Adipose tissue (tissue), 3 donors: ENCODE data around the gene EREG. TPM values are rescaled to one million over a fixed set of nuclear protein-coding genes. Genes with fewer than 3 reads are reported as not detected.

Experiments used
- H3K27ac ChIP-seq: one replicate; pipeline ENCODE4 v1.5.1; 2013; ENCODE audit warnings: low read depth, low read length
- WGBS, 3 donors: extraction: QIAGEN DNeasy Blood & Tissue Kit; methylation state at CpG; one replicate each; pipeline ENCODE4 v1.1.7; 2013; 5-methylcytosine and 5-hydroxymethylcytosine counted together
- polyA plus RNA-seq, 3 donors: library from polyadenylated mRNA; stranded (reverse); fragments of 200-250 nt; gene quantifications; one replicate each; pipeline ENCODE4 v1.2.3, GENCODE V29; 2013
- donor health status: healthy with polysubstance abuse.
- donor health status: Bipolar disorder and iron deficiency.
- donor health status: healthy.

EREG gene
- polyA plus RNA-seq = 1 to 10 TPM in 1 of 3 donors, under 1 TPM in 2; 0.03 to 4.0 (median 0.45) TPM

- H3K27ac ChIP-seq = no peak within 1 kb of the TSS
- WGBS, 3 donors = 5 to 9% (median 6%) methylated on average over 40 of the region's 40 CpGs
Observed at GRCh38 chr4:74364652-74365491, at the start of gene EREG. EREG (plus strand) TSS chr4:74365145; CDS start chr4:74365309, 164 bp downstream.

- no peak overlapping the region for H3K27ac ChIP-seq
Observed at GRCh38 chr4:74315376-74315775, 49.6 kb upstream of the EREG start.

GRCh38 chr4:74316397-74316796 lies 48.5 kb upstream of the EREG start:
- no peak overlapping the region for H3K27ac ChIP-seq
- WGBS, 3 donors = 18 to 59% (median 22%) methylated on average over 2 of the region's 2 CpGs

More at GRCh38 chr4:74315376-74315775, 49.6 kb upstream of the EREG start:
- WGBS, 3 donors = 72 to 87% (median 76%) methylated on average over 5 of the region's 5 CpGs

GRCh38 chr4:74317616-74318246 lies 47.2 kb upstream of the EREG start:
- WGBS, 3 donors = 46 to 80% (median 50%) methylated on average over 3 of the region's 3 CpGs
- H3K27ac ChIP-seq = no peak overlapping the region

- no peak overlapping the region for H3K27ac ChIP-seq
- WGBS, 3 donors = 65 to 75% (median 67%) methylated on average over 2 of the region's 2 CpGs
Observed at GRCh38 chr4:74318276-74318675, 46.7 kb upstream of the EREG start.

GRCh38 chr4:74319470-74319869 lies 45.5 kb upstream of the EREG start:
- WGBS, 3 donors = 66 to 92% (median 88%) methylated on average over 5 to 6 of the region's 6 CpGs
- no peak overlapping the region for H3K27ac ChIP-seq

- no peak overlapping the region for H3K27ac ChIP-seq
- WGBS, 3 donors = 38 to 46% (median 45%) methylated on average over 4 of the region's 4 CpGs
Observed at GRCh38 chr4:74320559-74321118, 44.3 kb upstream of the EREG start.

- WGBS, 3 donors = 62 to 76% (median 73%) methylated on average over 3 of the region's 3 CpGs
- no peak overlapping the region for H3K27ac ChIP-seq
Observed at GRCh38 chr4:74322301-74322700, 42.6 kb upstream of the EREG start.

GRCh38 chr4:74323663-74324062 lies 41.3 kb upstream of the EREG start:
- 83 to 85% (median 85%) methylated on average over 4 of the region's 4 CpGs for WGBS, 3 donors
- no peak overlapping the region for H3K27ac ChIP-seq

GRCh38 chr4:74324262-74324661 lies 40.7 kb upstream of the EREG start:
- WGBS, 3 donors = 57 to 62% (median 59%) methylated on average over 3 of the region's 3 CpGs
- no peak overlapping the region for H3K27ac ChIP-seq

GRCh38 chr4:74325886-74326285 lies 39.1 kb upstream of the EREG start:
- H3K27ac ChIP-seq = no peak overlapping the region
- WGBS, 3 donors = 76 to 81% (median 78%) methylated on average over 2 of the region's 2 CpGs

- H3K27ac ChIP-seq = no peak overlapping the region
- 38 to 69% (median 43%) methylated on average over 3 of the region's 3 CpGs for WGBS, 3 donors
Observed at GRCh38 chr4:74327762-74328161, 37.2 kb upstream of the EREG start.

GRCh38 chr4:74328501-74328900 lies 36.4 kb upstream of the EREG start:
- WGBS, 3 donors = 82 to 92% (median 86%) methylated on average over 1 of the region's 1 CpG
- H3K27ac ChIP-seq = no peak overlapping the region

- no peak overlapping the region for H3K27ac ChIP-seq
Observed at GRCh38 chr4:74329307-74329706, 35.6 kb upstream of the EREG start.

GRCh38 chr4:74330295-74330750 lies 34.6 kb upstream of the EREG start:
- no peak overlapping the region for H3K27ac ChIP-seq
- WGBS, 3 donors = 47 to 56% (median 48%) methylated on average over 9 of the region's 9 CpGs

GRCh38 chr4:74331252-74331651 lies 33.7 kb upstream of the EREG start:
- no peak overlapping the region for H3K27ac ChIP-seq
- 65 to 75% (median 73%) methylated on average over 2 of the region's 2 CpGs for WGBS, 3 donors

- H3K27ac ChIP-seq = no peak overlapping the region
Observed at GRCh38 chr4:74331944-74332343, 33.0 kb upstream of the EREG start.

GRCh38 chr4:74334636-74335035 lies 30.3 kb upstream of the EREG start:
- no peak overlapping the region for H3K27ac ChIP-seq
- WGBS, 3 donors = 83 to 89% (median 87%) methylated on average over 7 of the region's 7 CpGs

- no peak overlapping the region for H3K27ac ChIP-seq
- WGBS, 3 donors = 54 to 74% (median 72%) methylated on average over 5 of the region's 5 CpGs
Observed at GRCh38 chr4:74335341-74336021, 29.5 kb upstream of the EREG start.
